ENCODE measurements around the gene SCRG1. TPM values are rescaled to one million over a fixed set of nuclear protein-coding genes. Genes with fewer than 3 reads are reported as not detected.

The SCRG1 gene
- total RNA-seq, 3 donors from 2014 or later = not detected

DNA sequence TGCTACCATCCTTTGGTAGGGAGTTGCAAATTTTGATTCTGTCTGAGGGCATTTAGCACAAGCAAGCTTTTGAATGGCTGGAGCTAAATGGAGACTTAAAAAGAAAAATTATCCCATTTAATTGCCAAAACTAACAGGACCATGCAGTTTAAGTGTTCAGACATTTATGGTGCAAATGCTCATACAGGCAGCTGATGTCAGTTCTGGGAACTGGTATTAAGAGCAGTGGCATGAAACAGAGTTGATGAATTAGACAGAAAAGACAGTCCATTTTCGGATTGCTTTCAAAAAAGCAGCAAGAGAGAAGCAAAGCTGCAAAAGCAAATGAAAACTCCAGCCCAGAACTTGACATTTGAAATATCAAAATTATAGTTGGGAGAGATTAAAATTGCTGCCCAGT lies 1.3 kb downstream of the SCRG1 start:
- ATAC-seq (no peak), DNase-seq (no peak)
- Mint-ChIP-seq H3K9me3 (no peaks in the 10 kb centered on the region), H3K4me1 (ENCODE audit: low read depth) (no peaks in the 10 kb centered on the region), H3K36me3 (ENCODE audit: insufficient read depth) (peaks cover 3% of the 10 kb centered on the region), H3K4me3 (no peak overlapping the region), H3K27me3 (ENCODE audit: low read depth) (no peaks in the 10 kb centered on the region)

DNA sequence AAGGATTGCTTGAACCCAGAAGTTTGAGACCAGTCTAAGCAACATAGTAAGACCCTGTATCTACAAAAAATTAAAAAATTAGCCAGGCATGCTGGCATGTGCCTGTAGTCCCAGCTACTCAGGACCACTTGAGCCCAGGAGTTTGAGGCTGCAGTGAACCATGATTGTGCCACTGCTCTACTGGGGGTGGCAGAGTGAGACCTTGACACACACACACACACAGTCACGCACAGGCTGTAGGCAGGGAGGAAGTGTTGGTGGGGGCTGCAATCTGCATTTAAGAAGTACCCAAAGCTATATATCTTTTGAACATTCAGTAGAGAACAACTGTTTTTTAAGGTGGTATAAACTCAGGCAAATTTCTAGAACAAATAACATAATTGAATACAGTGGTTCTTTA lies 7.2 kb downstream of the SCRG1 start:
- H3K4me3 Mint-ChIP-seq = no peak overlapping the region
- ATAC-seq = no peak
- H3K27me3 Mint-ChIP-seq (ENCODE audit: low read depth) = peaks cover 2% of the 10 kb centered on the region
- no peaks in the 10 kb centered on the region for H3K9me3 Mint-ChIP-seq
- H3K36me3 Mint-ChIP-seq (ENCODE audit: insufficient read depth) = peaks cover 3% of the 10 kb centered on the region
- DNase-seq = no peak
- H3K4me1 Mint-ChIP-seq (ENCODE audit: low read depth) = no peaks in the 10 kb centered on the region

DNA sequence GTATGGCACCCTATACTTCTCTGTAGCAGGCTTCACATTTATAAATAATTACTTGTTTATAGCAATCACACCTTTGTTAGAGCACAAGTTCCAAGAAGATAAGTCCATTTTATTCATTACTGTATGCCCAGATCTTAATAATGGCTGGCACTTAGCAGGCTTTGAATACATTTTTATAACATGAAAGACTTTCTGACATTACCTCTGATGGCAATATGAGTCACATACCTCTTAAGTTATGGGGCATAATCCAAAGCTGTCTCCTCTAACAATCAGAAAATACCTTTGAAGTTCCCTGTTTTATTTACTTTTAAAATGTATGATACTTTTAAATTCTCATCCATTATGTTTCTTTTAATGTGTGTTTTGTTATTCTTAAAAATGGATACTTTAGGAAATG lies 12.2 kb downstream of the SCRG1 start:
- Mint-ChIP-seq H3K4me3 (no peak overlapping the region), H3K27me3 (ENCODE audit: low read depth) (peaks cover 7% of the 10 kb centered on the region), H3K4me1 (ENCODE audit: low read depth) (no peaks in the 10 kb centered on the region), H3K9me3 (no peaks in the 10 kb centered on the region), H3K36me3 (ENCODE audit: insufficient read depth) (no peaks in the 10 kb centered on the region)
- DNase-seq (no peak), ATAC-seq (no peak)

DNA sequence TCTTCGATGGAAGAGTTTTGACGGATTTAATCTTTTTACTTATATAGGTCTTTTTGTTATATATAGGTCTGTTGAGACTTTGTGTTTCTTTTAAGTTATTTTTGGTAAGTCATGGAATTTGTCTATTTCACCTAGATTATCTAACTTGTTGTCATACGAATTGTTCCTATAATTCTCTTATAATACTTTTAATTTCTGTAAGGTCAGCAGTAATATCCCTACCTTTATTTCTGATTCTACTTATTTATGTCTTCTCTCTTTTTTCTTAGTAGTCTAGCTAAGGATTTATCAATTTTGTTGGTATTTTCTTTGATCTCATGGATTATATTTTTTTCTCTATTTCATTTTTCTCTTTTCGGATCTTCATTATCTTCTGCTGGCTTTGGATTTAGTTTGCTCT lies 16.6 kb downstream of the SCRG1 start:
- H3K4me1 Mint-ChIP-seq (ENCODE audit: low read depth) = no peaks in the 10 kb centered on the region
- peaks cover 7% of the 10 kb centered on the region for H3K27me3 Mint-ChIP-seq (ENCODE audit: low read depth)
- no peaks in the 10 kb centered on the region for H3K9me3 Mint-ChIP-seq
- DNase-seq = no peak
- no peak overlapping the region for H3K4me3 Mint-ChIP-seq
- no peak for ATAC-seq
- H3K36me3 Mint-ChIP-seq (ENCODE audit: insufficient read depth) = no peaks in the 10 kb centered on the region

DNA sequence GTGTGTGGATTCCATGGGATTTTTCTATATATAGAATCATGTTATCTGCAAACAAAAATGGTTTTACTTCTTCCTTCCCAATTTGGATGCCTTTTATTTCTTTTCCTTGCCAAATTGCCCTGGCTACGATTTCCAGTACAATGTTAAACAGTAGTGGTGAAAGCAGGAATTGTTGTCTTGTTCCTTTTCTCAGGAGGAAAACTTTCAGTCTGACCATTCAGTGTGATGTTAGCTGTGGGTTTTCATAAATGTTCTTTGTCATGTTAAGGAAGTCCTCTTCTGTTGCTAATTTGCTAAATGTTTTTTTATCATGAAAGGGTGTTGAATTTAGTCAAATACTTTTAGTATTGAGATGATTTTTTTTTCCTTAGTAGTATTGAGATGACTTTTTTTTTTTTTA lies 17.3 kb downstream of the SCRG1 start:
- Mint-ChIP-seq H3K27me3 (ENCODE audit: low read depth) (peaks cover 7% of the 10 kb centered on the region), H3K4me3 (no peak overlapping the region), H3K4me1 (ENCODE audit: low read depth) (no peaks in the 10 kb centered on the region), H3K36me3 (ENCODE audit: insufficient read depth) (no peaks in the 10 kb centered on the region), H3K9me3 (no peaks in the 10 kb centered on the region)
- no peak for DNase-seq
- no peak for ATAC-seq

DNA sequence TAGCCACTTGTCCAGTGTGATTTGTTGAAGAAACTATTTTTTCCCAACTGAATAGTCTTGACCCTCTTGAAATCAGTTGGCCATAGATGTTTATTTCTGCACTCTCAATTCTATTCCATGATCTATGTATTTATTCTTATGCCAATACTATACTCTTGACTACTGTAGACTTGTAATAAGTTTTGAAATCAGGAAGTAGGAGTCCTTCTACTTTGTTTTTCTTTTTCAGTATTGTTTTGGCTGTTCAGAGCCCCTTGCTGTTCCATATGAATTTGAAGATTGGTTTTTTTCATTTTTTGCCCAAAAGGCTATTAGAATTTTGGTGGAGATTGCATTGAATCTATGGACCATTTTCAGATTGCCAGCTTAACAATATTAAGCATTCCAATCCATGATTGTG lies 17.9 kb downstream of the SCRG1 start:
- H3K36me3 Mint-ChIP-seq (ENCODE audit: insufficient read depth) = peaks cover under 1% of the 10 kb centered on the region
- H3K9me3 Mint-ChIP-seq = no peaks in the 10 kb centered on the region
- no peak for ATAC-seq
- no peak for DNase-seq
- H3K4me3 Mint-ChIP-seq = no peak overlapping the region
- no peaks in the 10 kb centered on the region for H3K4me1 Mint-ChIP-seq (ENCODE audit: low read depth)
- peaks cover 8% of the 10 kb centered on the region for H3K27me3 Mint-ChIP-seq (ENCODE audit: low read depth)

DNA sequence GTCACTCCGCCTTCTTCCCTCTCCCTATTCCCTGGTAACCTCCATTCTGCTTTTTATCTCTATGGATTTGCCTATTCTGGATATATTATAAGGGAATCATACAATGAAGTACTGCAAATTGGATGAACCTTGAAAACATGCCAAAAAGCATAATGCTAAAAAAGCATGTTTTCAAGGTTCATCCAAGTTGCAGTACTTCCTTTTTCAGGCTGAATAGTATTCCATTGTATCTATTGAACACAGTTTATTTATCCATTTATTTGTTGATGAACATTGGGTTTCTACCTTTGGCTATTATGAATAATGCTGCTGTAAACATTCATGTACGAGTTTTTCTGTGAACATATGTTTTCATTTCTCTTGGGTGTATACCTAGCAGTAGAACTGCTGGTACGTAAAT lies 19.0 kb downstream of the SCRG1 start:
- peaks cover 2% of the 10 kb centered on the region for H3K36me3 Mint-ChIP-seq (ENCODE audit: insufficient read depth)
- no peak for DNase-seq
- no peaks in the 10 kb centered on the region for H3K9me3 Mint-ChIP-seq
- H3K27me3 Mint-ChIP-seq (ENCODE audit: low read depth) = peaks cover 9% of the 10 kb centered on the region
- no peaks in the 10 kb centered on the region for H3K4me1 Mint-ChIP-seq (ENCODE audit: low read depth)
- no peak overlapping the region for H3K4me3 Mint-ChIP-seq
- no peak for ATAC-seq

DNA sequence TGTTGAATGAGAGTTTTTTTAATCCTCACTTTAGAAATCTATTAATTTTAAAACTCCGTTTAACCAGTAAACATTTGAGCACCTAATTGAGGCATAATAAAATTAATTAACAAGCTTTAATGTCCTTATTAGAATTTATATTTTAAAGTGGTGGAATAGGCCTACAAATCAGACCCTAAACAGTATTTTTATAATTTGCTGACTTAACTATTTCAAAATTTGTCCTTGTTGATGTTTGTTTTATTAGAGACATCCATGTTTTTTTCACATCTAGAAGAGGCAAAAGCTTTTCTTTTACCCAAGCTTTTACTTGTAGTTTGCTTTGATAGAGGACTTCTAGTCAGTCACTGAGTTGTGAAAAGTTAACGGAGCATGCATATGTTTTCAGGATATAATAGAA lies 24.3 kb downstream of the SCRG1 start:
- DNase-seq (no peak), ATAC-seq (no peak)
- Mint-ChIP-seq H3K36me3 (ENCODE audit: insufficient read depth) (peaks cover 2% of the 10 kb centered on the region), H3K4me1 (ENCODE audit: low read depth) (peaks cover 14% of the 10 kb centered on the region), H3K27me3 (ENCODE audit: low read depth) (peaks cover 14% of the 10 kb centered on the region), H3K4me3 (no peak overlapping the region), H3K9me3 (no peaks in the 10 kb centered on the region)

DNA sequence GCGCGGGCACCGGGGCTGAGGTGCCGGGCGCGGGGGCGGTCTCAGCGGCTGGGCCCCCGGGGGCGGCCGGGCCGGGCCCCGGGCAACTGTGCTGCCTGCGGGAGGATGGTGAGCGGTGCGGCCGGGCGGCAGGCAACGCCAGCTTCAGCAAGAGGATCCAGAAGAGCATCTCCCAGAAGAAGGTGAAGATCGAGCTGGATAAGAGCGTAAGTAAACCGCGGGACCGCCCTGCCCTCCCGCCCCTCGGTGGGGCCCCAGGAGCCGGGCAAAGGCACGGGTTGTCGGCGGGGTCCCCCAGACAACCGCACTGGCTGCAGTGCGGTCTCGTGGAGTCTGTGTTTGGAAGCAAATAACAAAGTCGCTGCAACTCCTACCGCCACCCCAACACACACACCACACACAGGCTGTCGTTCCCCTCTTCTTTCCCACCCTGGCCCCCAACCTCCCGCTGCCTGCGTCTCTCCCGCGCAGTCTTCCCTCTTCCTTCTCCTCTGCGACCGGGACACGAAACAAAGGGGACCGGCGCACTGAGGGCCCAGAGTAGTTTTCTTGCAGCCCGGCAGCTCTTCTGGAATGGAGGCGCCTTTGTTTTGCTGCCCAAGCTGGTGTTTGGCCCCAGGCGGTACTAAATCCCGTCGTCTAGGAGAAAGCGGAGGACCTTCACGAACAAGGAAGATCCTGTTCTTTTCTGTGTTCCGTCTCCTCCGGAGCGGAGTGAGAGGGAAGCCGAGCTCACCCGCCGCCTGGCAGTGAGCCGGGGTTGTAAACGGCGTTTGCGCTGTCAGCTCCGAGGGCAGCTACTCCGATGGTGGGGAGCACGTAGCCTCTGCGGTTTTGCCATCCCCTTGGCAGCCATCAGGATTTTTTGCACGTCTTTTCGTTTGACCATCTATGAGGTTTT lies 27.4 kb downstream of the SCRG1 start:
- Mint-ChIP-seq H3K27me3 (ENCODE audit: low read depth) (peaks cover 14% of the 10 kb centered on the region), H3K9me3 (no peaks in the 10 kb centered on the region), H3K4me1 (ENCODE audit: low read depth) (peaks cover 31% of the 10 kb centered on the region), H3K36me3 (ENCODE audit: insufficient read depth) (peaks cover 2% of the 10 kb centered on the region), H3K4me3 (peak overlapping the region; percentile 89)
- DNase-seq (peak; percentile 17), ATAC-seq (peak; percentile 14 to 24)

DNA sequence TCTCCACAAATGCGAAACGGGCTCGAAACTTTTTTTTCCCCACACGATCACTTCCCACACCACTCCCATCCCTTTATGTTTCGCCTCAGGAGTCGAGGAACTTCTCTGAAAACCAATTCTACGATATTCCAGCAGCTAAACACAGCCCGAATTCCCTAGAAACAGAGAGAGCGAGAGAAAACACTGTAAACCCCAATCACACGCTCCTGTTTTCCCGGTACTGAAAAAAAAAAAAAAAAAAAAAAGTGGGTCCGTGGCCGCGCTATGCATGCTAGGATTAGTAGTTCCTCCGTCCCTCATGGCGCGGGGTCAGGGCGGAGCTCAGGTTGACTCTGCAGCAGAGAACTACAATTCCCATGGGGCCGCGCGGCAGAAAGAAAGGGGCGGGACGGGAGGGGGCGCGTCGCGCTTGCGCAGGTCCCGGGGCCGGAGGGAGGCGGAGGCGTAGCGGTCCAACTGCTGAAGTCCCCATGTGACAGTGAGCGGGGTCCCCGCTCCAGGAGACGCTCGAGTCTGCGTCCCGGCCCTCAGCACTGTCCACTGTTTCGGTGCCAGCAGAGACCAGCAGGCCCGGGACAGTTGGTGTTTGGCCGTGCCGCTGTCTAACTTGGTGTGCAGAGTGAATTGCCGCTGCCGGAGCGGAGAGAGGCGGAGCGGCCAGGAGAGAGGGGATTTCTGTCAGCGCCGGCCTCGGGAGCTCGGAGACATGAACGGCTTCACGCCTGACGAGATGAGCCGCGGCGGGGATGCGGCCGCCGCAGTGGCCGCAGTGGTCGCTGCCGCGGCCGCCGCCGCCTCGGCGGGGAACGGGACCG lies 28.2 kb downstream of the SCRG1 start, which contains the start of gene SAP30:
Gene SAP30, plus strand, starts transcription at position 478 of the 815 bp plus-strand sequence. Its CDS starts 229 bp downstream, at position 707.
- peaks cover 35% of the 10 kb centered on the region for H3K4me1 Mint-ChIP-seq (ENCODE audit: low read depth)
- peak within 1 kb of the TSS; percentile 99 for H3K4me3 Mint-ChIP-seq
- peak; percentile 90 to 91 for ATAC-seq
- no peaks in the 10 kb centered on the region for H3K9me3 Mint-ChIP-seq
- peaks cover 12% of the 10 kb centered on the region for H3K27me3 Mint-ChIP-seq (ENCODE audit: low read depth)
- no peaks in the 10 kb centered on the region for H3K36me3 Mint-ChIP-seq (ENCODE audit: insufficient read depth)
- peak; percentile 96 for DNase-seq

DNA sequence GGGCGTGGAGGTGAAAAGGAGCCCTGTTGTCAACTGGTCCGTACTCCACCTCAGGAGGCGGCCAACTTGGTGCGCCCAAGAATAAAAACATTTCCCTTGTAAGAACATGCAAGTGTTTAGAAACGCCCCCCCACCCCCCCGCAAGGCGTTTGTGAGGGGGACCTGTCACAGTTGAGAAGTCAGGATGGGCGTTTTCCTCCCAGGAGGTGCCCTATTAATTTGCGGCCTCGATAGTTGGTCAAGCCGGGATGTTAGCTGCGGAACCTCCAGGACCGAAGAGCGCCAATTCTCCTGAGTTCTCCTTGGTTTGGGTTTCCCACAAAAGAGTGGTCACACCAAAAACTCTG lies 28.8 kb downstream of the SCRG1 start:
- H3K9me3 Mint-ChIP-seq = no peaks in the 10 kb centered on the region
- peaks cover 41% of the 10 kb centered on the region for H3K4me1 Mint-ChIP-seq (ENCODE audit: low read depth)
- peaks cover 12% of the 10 kb centered on the region for H3K27me3 Mint-ChIP-seq (ENCODE audit: low read depth)
- DNase-seq (peak; percentile 51), ATAC-seq (peak; percentile 10 to 18)
- H3K4me3 Mint-ChIP-seq = peak overlapping the region; percentile 99
- no peaks in the 10 kb centered on the region for H3K36me3 Mint-ChIP-seq (ENCODE audit: insufficient read depth)

DNA sequence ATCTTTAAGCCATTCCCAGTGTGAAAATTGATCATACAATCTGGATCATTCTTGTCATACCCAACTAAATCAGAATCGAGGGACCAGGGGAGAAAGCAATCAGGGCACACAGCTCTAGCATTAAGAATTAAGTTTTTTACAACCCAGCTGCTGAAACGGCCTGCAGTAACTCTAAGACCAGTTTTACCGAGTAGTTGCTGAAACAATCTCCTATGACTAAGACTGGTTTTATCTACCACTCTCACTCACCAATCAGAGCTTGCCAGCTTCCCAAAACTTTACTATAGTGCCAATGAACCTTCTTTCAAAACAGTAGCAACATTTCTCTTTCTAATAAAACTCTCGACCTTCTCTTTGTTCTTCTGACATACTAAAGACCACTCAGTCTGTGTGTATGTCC lies 31.0 kb downstream of the SCRG1 start:
- Mint-ChIP-seq H3K27me3 (ENCODE audit: low read depth) (peaks cover 7% of the 10 kb centered on the region), H3K9me3 (no peaks in the 10 kb centered on the region), H3K4me3 (no peak overlapping the region), H3K36me3 (ENCODE audit: insufficient read depth) (no peaks in the 10 kb centered on the region), H3K4me1 (ENCODE audit: low read depth) (peaks cover 36% of the 10 kb centered on the region)
- DNase-seq = no peak
- no peak for ATAC-seq

DNA sequence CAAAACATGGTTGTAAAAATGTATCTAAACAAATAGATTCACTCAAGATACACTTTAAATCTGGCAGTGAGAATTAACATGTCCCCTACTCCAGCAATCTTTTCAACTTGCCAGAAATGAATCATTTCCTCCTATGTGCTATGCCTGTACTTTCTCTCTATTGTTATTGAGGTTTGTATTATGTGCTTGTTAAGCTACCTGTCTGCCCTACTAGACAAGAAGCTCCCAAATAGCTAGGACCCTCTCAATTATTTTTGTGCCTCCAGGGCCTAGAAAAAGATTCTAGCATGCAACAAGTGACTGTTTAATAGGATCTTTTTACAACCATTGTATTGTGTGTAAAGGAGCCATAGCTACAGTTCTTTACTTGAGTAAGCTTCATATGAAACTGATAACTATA lies 31.6 kb downstream of the SCRG1 start:
- DNase-seq (no peak), ATAC-seq (no peak)
- Mint-ChIP-seq H3K27me3 (ENCODE audit: low read depth) (peaks cover 3% of the 10 kb centered on the region), H3K4me3 (no peak overlapping the region), H3K4me1 (ENCODE audit: low read depth) (peaks cover 32% of the 10 kb centered on the region), H3K36me3 (ENCODE audit: insufficient read depth) (no peaks in the 10 kb centered on the region), H3K9me3 (no peaks in the 10 kb centered on the region)

DNA sequence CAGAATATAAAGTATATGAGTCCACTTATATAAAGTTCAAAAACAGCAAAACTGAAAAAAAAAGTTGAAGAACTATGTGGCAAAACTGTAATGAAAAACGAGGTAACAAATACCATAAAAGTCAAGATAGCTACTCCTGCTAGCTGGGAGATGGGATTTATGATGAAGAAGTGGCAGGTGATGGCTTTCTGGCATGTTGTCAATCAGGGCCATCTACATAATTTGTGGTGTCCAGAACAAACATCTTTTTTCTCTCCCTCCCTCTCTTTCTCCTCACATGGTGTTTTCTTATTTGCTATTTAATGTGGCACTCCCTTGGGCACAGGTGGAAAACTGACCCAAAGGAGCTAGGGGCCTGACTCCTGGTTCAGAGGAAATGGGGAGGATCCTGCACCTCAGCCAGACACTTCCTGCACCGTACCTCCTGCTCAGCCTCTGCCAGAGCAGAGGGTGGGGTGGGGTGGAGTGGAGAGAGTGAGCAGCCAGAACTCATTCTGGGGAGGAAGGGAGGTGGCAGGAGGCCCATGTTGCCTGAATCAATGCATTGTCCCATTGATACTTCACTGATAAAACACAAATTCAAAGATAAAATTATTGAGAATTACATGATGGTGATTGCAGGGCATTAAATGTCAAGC lies 33.4 kb downstream of the SCRG1 start:
- H3K4me3 Mint-ChIP-seq = no peak overlapping the region
- H3K4me1 Mint-ChIP-seq (ENCODE audit: low read depth) = peaks cover 28% of the 10 kb centered on the region
- ATAC-seq (no peak), DNase-seq (no peak)
- H3K36me3 Mint-ChIP-seq (ENCODE audit: insufficient read depth) = no peaks in the 10 kb centered on the region
- H3K9me3 Mint-ChIP-seq = no peaks in the 10 kb centered on the region
- H3K27me3 Mint-ChIP-seq (ENCODE audit: low read depth) = no peaks in the 10 kb centered on the region

Data from activated T-cell treated with anti-CD3 and anti-CD28 coated beads, Interleukin-2, amount 50 U/mL, for 4 hours (primary cell).